Liver (tissue), 9 donors: ENCODE results near the gene FLYWCH2. TPM values are rescaled to one million over a fixed set of nuclear protein-coding genes. Genes with fewer than 3 reads are reported as not detected.

Experiments
- DNase-seq: peaks from one replicate; pipeline ENCODE4 v3.0.0-alpha.2; 2017; ENCODE audit warnings: low spot score
- H3K27ac ChIP-seq, 2 donors: one replicate each; pipeline ENCODE4 v1.7.0; 2013; ENCODE audit warnings: inconsistent platforms in 2 of 2, low read length in 2 of 2, control low read depth in 1 of 2, low read depth in 1 of 2, mild to moderate bottlenecking in 1 of 2
- H3K27me3 ChIP-seq, 4 donors: one replicate each; pipeline versions ENCODE4 v1.6.1 to v1.7.0; 2013; ENCODE audit warnings: low read length in 3 of 4, inconsistent platforms in 1 of 4, mild to moderate bottlenecking in 1 of 4, moderate library complexity in 1 of 4; ENCODE audit not compliant: control insufficient read depth in 4 of 4, insufficient read depth in 4 of 4
- H3K36me3 ChIP-seq, 4 donors: one replicate each; pipeline versions ENCODE4 v1.6.1 to v1.7.0; 2013; ENCODE audit warnings: low read length in 3 of 4, mild to moderate bottlenecking in 3 of 4, low read depth in 1 of 4, moderate library complexity in 1 of 4; ENCODE audit not compliant: control insufficient read depth in 4 of 4, insufficient read depth in 3 of 4
- H3K4me1 ChIP-seq, 4 donors: one replicate each; pipeline versions ENCODE4 v1.6.1 to v1.7.0; 2013; ENCODE audit warnings: low read length in 3 of 4, mild to moderate bottlenecking in 3 of 4, moderate library complexity in 1 of 4; ENCODE audit not compliant: control insufficient read depth in 4 of 4, insufficient read depth in 4 of 4
- H3K4me3 ChIP-seq, 3 donors: one replicate each; pipeline versions ENCODE4 v1.6.1 to v1.7.0; 2013; ENCODE audit warnings: low read length in 3 of 3, control low read depth in 1 of 3, low read depth in 1 of 3, mild to moderate bottlenecking in 1 of 3
- H3K9ac ChIP-seq, 2 donors: one replicate each; pipeline ENCODE4 v1.7.0; 2013; ENCODE audit warnings: low read length in 2 of 2, mild to moderate bottlenecking in 2 of 2, moderate library complexity in 2 of 2, control low read depth in 1 of 2, low read depth in 1 of 2
- H3K9me3 ChIP-seq, 4 donors: one replicate each; pipeline versions ENCODE4 v1.6.1 to v1.7.0; 2013; ENCODE audit warnings: low read length in 3 of 4; ENCODE audit not compliant: control insufficient read depth in 4 of 4
- CTCF ChIP-seq: fragments of 150-350 bp; IDR thresholded peaks from 2 replicates; pipeline ENCODE4 v1.5.1; 2017; ENCODE audit warnings: improper control_type of control experiment, low read depth, low read length; ENCODE audit not compliant: missing input control
- EGR1 ChIP-seq, 2 donors: IDR thresholded peaks; 2 replicates each; pipeline ENCODE4 v1.6.1; 2016 to 2018; ENCODE audit warnings: antibody characterized with exemption in 2 of 2, low read depth in 2 of 2
- FOXA1 ChIP-seq: IDR thresholded peaks from 2 replicates; pipeline ENCODE4 v1.6.1; 2016; ENCODE audit warnings: antibody characterized with exemption
- GABPA ChIP-seq, 2 donors: IDR thresholded peaks in 1 of 2; conservative IDR thresholded peaks in 1 of 2; 2 replicates each; pipeline ENCODE4 v1.6.1; 2016; ENCODE audit warnings: antibody characterized with exemption in 2 of 2, mild to moderate bottlenecking in 1 of 2, moderate library complexity in 1 of 2
- HNF4A ChIP-seq, 2 donors: conservative IDR thresholded peaks; 2 replicates each; pipeline ENCODE4 v1.6.1; 2016; ENCODE audit warnings: antibody characterized with exemption in 2 of 2, mild to moderate bottlenecking in 2 of 2
- HNF4G ChIP-seq: IDR thresholded peaks from 2 replicates; pipeline ENCODE4 v1.6.1; 2016; ENCODE audit warnings: antibody characterized with exemption
- MAX ChIP-seq: IDR thresholded peaks from 2 replicates; pipeline ENCODE4 v1.6.1; 2016; ENCODE audit warnings: antibody characterized with exemption
- NR2F2 ChIP-seq: IDR thresholded peaks from 2 replicates; pipeline ENCODE4 v1.6.1; 2016; ENCODE audit warnings: antibody characterized with exemption
- RAD21 ChIP-seq, 2 donors: IDR thresholded peaks; 2 replicates each; pipeline ENCODE4 v1.6.1; 2016; ENCODE audit warnings: antibody characterized with exemption in 2 of 2, mild to moderate bottlenecking in 2 of 2
- REST ChIP-seq: IDR thresholded peaks from 2 replicates; pipeline ENCODE4 v1.6.1; 2016; ENCODE audit warnings: antibody characterized with exemption, mild to moderate bottlenecking
- RXRA ChIP-seq, 2 donors: IDR thresholded peaks; 2 replicates each; pipeline ENCODE4 v1.6.1; 2017 to 2018; ENCODE audit warnings: antibody characterized with exemption in 2 of 2, mild to moderate bottlenecking in 1 of 2
- TAF1 ChIP-seq: conservative IDR thresholded peaks from 2 replicates; pipeline ENCODE4 v1.6.1; 2016; ENCODE audit warnings: antibody characterized with exemption, mild to moderate bottlenecking
- YY1 ChIP-seq: IDR thresholded peaks from 2 replicates; pipeline ENCODE4 v1.6.1; 2016; ENCODE audit warnings: antibody characterized with exemption, mild to moderate bottlenecking
- ZBTB33 ChIP-seq: IDR thresholded peaks from 2 replicates; pipeline ENCODE4 v1.6.1; 2016; ENCODE audit warnings: antibody characterized with exemption
- WGBS: extraction: QIAGEN DNeasy Blood & Tissue Kit; methylation state at CpG from one replicate; pipeline ENCODE4 v1.1.7; 2013; 5-methylcytosine and 5-hydroxymethylcytosine counted together
- polyA plus RNA-seq, 2 donors: library from polyadenylated mRNA; stranded (reverse) in 1 of 2; unstranded in 1 of 2; fragments of 200-250 nt in 1 of 2; fragments of >200 nt in 1 of 2; fragmentation: Nextera tagmentation in 1 of 2; extraction: Ambion mirVana in 1 of 2; gene quantifications; one replicate each; pipeline versions ENCODE4 v1.2.1 to v1.2.3, GENCODE V29; 2013 to 2015
- total RNA-seq, 2 donors: library from RNA; depleted of rRNA; stranded (reverse); fragments of >200 nt; gene quantifications; one replicate each; pipeline ENCODE4 v1.2.3, GENCODE V29; 2014
- donor health status: healthy.
- donor health status: healthy.
- donor health status: healthy.
- donor health status: healthy.
- donor health status: healthy.

The FLYWCH2 gene
- total and polyA plus RNA-seq, 4 donors: 4.9 to 21.0 (median 8.6) TPM

GRCh38 chr16:2900526-2901075 lies 17.6 kb downstream of the FLYWCH2 start:
- H3K27me3 ChIP-seq: no peaks in the 10 kb centered on the region
- peaks cover 0 to 16% (median 6%) of the 10 kb centered on the region in 4 donors for H3K4me1 ChIP-seq
- TF ChIP-seq REST (no peak), YY1 (no peak), HNF4A (conservative IDR thresholded peaks at IDR 0.05) (no peak), TAF1 (no peak), EGR1 (IDR thresholded peaks at IDR 0.05; ENCODE audit: low read depth in 2 of 2) (no peak), NR2F2 (no peak), HNF4G (no peak), ZBTB33 (no peak), GABPA (IDR thresholded peaks at IDR 0.05 in 1 of 2, conservative IDR thresholded peaks at IDR 0.05 in 1 of 2) (no peak), FOXA1 (no peak)
- no peak overlapping the region for H3K9ac ChIP-seq
- no peak overlapping the region for H3K27ac ChIP-seq
- no peak overlapping the region for H3K4me3 ChIP-seq
- H3K36me3 ChIP-seq: no peaks in the 10 kb centered on the region
- DNase-seq: no peak
- 95% methylated on average over 15 of the region's 15 CpGs for WGBS
- H3K9me3 ChIP-seq: no peaks in the 10 kb centered on the region

- no peak overlapping the region for H3K4me3 ChIP-seq
- no peak for TF ChIP-seq RAD21 (IDR thresholded peaks at IDR 0.05)
- no peak for TF ChIP-seq CTCF
- TF ChIP-seq FOXA1: no peak
- TF ChIP-seq GABPA (IDR thresholded peaks at IDR 0.05 in 1 of 2, conservative IDR thresholded peaks at IDR 0.05 in 1 of 2): no peak
- TF ChIP-seq REST: no peak
- TF ChIP-seq MAX: no peak
- no peak for TF ChIP-seq NR2F2
- TF ChIP-seq RXRA (IDR thresholded peaks at IDR 0.05): no peak
- no peak for TF ChIP-seq ZBTB33
- 96% methylated on average over 9 of the region's 9 CpGs for WGBS
- H3K36me3 ChIP-seq: no peaks in the 10 kb centered on the region
- no peaks in the 10 kb centered on the region for H3K27me3 ChIP-seq
- no peaks in the 10 kb centered on the region for H3K9me3 ChIP-seq
- H3K4me1 ChIP-seq: peaks cover 0 to 16% (median 7%) of the 10 kb centered on the region in 4 donors
- no peak for DNase-seq
- H3K9ac ChIP-seq: no peak overlapping the region
- H3K27ac ChIP-seq: no peak overlapping the region
Observed at GRCh38 chr16:2902337-2903130, 19.5 kb downstream of the FLYWCH2 start.
